Brain microvascular endothelial cell (primary cell): Measurements from ENCODE around the gene PAK4.

Experiments used
- DNase-seq: peaks from one replicate; pipeline ENCODE4 v3.0.0-alpha.2; 2020
- H3K27ac ChIP-seq: fragments of 250-450 bp; sonication (Bioruptor Pico); 2 replicates; pipeline ENCODE4 v1.5.1; 2020; ENCODE audit warnings: mild to moderate bottlenecking, moderate library complexity
- H3K27me3 ChIP-seq: fragments of 250-450 bp; sonication (Bioruptor Pico); replicated peaks from 2 replicates; pipeline ENCODE4 v1.5.1; 2020; ENCODE audit warnings: mild to moderate bottlenecking
- H3K36me3 ChIP-seq: fragments of 250-450 bp; sonication (Bioruptor Pico); replicated peaks from 2 replicates; pipeline ENCODE4 v1.5.1; 2020; ENCODE audit warnings: mild to moderate bottlenecking
- H3K4me3 ChIP-seq: 2 replicates; pipeline ENCODE4 v1.5.1; 2011; ENCODE audit warnings: low read depth, mild to moderate bottlenecking, control low read depth, low read length, moderate library complexity
- CTCF ChIP-seq: IDR thresholded peaks from 2 replicates; pipeline ENCODE4 v1.5.1; 2011; ENCODE audit warnings: low read depth, mild to moderate bottlenecking, moderate library complexity, low read length, control low read depth, inconsistent platforms; ENCODE audit errors: missing control alignments
- in situ Hi-C: cut with HindIII; loops from 2 replicates; pipeline ENCODE4 v1.10.0; 2017; ENCODE audit warnings: low sequenced_read_pairs, low pct_ligation_motif_present

PAK4 gene

DNA sequence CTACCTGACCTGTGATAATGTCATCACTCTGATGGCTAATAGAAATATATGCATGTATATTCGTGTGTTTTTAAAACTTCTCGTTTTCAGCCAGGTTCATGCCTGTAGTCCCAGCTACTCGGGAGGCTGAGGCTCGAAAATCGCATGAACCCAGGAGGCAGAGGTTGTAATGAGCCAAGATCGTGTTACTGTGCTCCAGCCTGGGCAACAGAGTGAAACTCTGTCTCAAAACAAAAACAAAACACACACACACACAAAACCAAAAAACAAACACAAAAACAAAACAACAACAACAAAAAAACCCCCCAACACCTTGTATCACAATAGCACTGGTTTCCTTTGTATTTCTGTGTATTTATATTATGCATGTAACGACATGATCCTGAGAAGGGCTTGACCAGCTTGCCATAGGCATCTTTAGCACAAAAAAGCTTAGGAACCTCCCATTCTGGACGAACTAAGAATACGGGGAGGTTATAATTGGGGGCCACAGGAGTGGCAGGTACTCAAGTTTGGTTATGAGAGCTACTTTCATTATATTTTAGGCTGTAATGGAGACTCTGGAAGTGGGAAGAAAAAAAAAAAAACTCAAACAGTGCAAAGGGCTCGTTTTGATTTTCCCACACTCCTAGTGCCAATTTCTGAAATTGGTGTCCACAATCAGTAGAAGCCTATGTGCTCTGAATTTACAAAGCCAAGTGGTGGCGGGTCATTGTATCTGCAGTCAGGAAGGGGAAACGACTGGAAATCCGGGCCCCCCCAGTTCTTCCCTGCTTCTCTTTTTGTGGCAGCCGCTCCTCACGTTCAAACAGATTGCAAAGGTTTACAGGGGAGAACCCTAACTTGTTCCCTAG, 42.6 kb upstream of the PAK4 start:
- no peak for DNase-seq
- Histone ChIP-seq H3K27ac (no peak overlapping the region), H3K27me3 (peaks cover 18% of the 10 kb centered on the region), H3K4me3 (no peak overlapping the region), H3K36me3 (no peaks in the 10 kb centered on the region)
- TF ChIP-seq CTCF: no peak
- in situ Hi-C loops: no loop called here

DNA sequence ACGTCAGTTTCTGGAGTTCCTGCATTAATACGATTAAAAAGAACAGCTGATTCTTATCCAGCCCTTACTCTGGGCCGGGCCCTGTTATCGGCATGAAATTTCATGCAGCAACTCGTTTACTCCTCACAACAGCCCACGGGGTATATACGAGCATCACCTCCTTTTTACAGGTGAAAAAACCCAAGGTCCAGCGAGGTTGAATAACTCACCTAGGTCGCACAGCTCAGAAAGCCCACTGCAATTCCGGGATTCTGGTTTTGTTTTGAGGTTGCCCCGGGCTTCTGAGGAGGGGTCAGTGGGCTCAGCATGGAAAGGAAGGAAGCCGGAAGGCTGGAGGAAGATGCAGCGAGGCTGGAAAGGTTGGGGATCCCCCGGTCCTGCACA, 42.0 kb upstream of the PAK4 start:
- Histone ChIP-seq H3K27ac (no peak overlapping the region), H3K27me3 (peaks cover 18% of the 10 kb centered on the region), H3K4me3 (peak overlapping the region; percentile 39), H3K36me3 (no peaks in the 10 kb centered on the region)
- TF ChIP-seq CTCF: no peak
- no peak for DNase-seq
- in situ Hi-C loops: no loop called here

- Histone ChIP-seq H3K36me3 (no peaks in the 10 kb centered on the region), H3K27me3 (peaks cover 18% of the 10 kb centered on the region), H3K27ac (no peak within 1 kb of the TSS), H3K4me3 (peak within 1 kb of the TSS; percentile 39)
- DNase-seq: no peak
- no peak for TF ChIP-seq CTCF
- in situ Hi-C loops: no loop called here
These were observed 41.4 kb upstream of the PAK4 start, which contains the start of gene ACP7 for GRCh38 chr19:39083983-39084731. ACP7 (plus strand) TSS chr19:39084368; CDS start chr19:39085270, 902 bp downstream.

GRCh38 chr19:39084732-39085080, 40.9 kb upstream of the PAK4 start:
- Histone ChIP-seq H3K36me3 (no peaks in the 10 kb centered on the region), H3K27me3 (peaks cover 18% of the 10 kb centered on the region), H3K27ac (no peak overlapping the region), H3K4me3 (no peak overlapping the region)
- in situ Hi-C loops: no loop called here
- TF ChIP-seq CTCF: no peak
- no peak for DNase-seq

DNA sequence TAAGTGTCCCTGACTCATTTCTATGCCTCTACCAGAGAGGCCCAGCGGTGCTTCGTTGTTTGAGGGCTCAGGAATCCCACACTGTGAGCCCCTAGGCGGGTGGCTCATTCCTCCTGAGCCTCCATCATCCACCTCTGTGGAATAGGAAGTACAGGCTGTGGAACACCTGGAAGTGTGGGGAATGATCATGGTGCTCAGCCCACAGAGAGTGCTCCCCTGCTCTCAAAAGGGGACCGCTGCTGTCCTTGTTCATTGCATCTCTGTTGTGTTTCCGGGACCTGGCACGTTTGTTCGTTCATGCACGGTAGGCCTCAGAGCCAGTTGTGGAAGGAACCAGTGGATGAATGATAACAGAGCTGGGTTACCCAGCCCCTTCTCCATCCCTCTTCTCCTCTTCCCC, 40.2 kb upstream of the PAK4 start:
- Histone ChIP-seq H3K36me3 (no peaks in the 10 kb centered on the region), H3K27ac (no peak overlapping the region), H3K4me3 (no peak overlapping the region), H3K27me3 (peaks cover 18% of the 10 kb centered on the region)
- TF ChIP-seq CTCF: no peak
- no peak for DNase-seq
- in situ Hi-C loops: no loop called here
